Transverse colon (tissue), 4 donors: ENCODE results near the gene SLIT1.

Experiments
- CTCF ChIP-seq, 5 experiments: fragments of 200-600 bp in 3 of 5; fragments of 450-650 bp in 2 of 5; sonication (generic) in 3 of 5; IDR thresholded peaks; 1 replicate in 2 of 5; 2 replicates in 3 of 5; pipeline ENCODE4 v1.5.1; 2016 to 2017; ENCODE audit warnings: antibody characterized with exemption in 5 of 5, inconsistent platforms in 3 of 5, mild to moderate bottlenecking in 2 of 5, moderate library complexity in 1 of 5
- EP300 ChIP-seq: sonication (generic); formaldehyde crosslinking; IDR thresholded peaks from one replicate; pipeline ENCODE4 v1.6.1; 2017; ENCODE audit warnings: antibody characterized with exemption, low read depth
- POLR2AphosphoS5 ChIP-seq, 3 donors: sonication (generic); formaldehyde crosslinking; IDR thresholded peaks; one replicate each; pipeline ENCODE4 v1.6.1; 2016; ENCODE audit warnings: antibody characterized with exemption in 3 of 3

DNA sequence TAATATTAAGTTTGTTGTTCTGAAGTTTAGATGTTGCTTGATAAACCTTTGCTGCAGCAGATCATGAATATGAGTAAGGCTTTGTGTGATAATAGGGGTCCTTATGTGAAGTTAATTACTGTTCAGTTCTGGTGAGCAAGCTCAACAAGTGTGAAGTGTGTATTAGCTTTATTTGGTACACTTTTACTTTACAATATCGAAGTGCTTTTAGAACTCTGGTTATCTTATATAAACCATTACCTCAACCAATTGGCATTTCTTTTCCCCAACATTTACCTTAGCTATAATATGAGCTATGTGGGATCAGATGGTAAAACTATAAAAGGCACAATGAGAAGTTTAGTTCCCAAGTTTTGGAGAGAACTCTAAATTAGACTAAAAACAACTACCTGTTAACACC is 226.0 kb downstream of the SLIT1 start:
- no peak for TF ChIP-seq CTCF (IDR thresholded peaks at IDR 0.05)
- no peak for TF ChIP-seq POLR2AphosphoS5 (IDR thresholded peaks at IDR 0.05)
- TF ChIP-seq EP300, result no peak
